BLaER1 (cell line): ENCODE data around the gene KIRREL1.

Source experiments
- H3K27ac ChIP-seq: shearing (Covaris generic); formaldehyde crosslinking; 2 replicates; pipeline ENCODE4 v1.8.1; 2022
- H3K27me3 ChIP-seq: shearing (Covaris generic); formaldehyde crosslinking; 2 replicates; pipeline ENCODE4 v1.8.1; 2022
- H3K36me3 ChIP-seq: shearing (Covaris generic); formaldehyde crosslinking; 2 replicates; pipeline ENCODE4 v1.8.1; 2022
- H3K4me1 ChIP-seq: shearing (Covaris generic); formaldehyde crosslinking; 2 replicates; pipeline ENCODE4 v1.8.1; 2022
- H3K4me2 ChIP-seq: shearing (Covaris generic); formaldehyde crosslinking; 2 replicates; pipeline ENCODE4 v1.8.1; 2022
- H3K4me3 ChIP-seq: shearing (Covaris generic); formaldehyde crosslinking; 2 replicates; pipeline ENCODE4 v1.8.1; 2022
- H3K9ac ChIP-seq: shearing (Covaris generic); formaldehyde crosslinking; 2 replicates; pipeline ENCODE4 v1.8.1; 2022
- H3K9me3 ChIP-seq: shearing (Covaris generic); formaldehyde crosslinking; 2 replicates; pipeline ENCODE4 v1.8.1; 2022
- H4K20me1 ChIP-seq: shearing (Covaris generic); formaldehyde crosslinking; 2 replicates; pipeline ENCODE4 v1.8.1; 2022
- Cebpa-rat ChIP-seq: shearing (Covaris generic); IDR thresholded peaks from 2 replicates; pipeline ENCODE4 v1.8.1; 2022

Gene KIRREL1

DNA sequence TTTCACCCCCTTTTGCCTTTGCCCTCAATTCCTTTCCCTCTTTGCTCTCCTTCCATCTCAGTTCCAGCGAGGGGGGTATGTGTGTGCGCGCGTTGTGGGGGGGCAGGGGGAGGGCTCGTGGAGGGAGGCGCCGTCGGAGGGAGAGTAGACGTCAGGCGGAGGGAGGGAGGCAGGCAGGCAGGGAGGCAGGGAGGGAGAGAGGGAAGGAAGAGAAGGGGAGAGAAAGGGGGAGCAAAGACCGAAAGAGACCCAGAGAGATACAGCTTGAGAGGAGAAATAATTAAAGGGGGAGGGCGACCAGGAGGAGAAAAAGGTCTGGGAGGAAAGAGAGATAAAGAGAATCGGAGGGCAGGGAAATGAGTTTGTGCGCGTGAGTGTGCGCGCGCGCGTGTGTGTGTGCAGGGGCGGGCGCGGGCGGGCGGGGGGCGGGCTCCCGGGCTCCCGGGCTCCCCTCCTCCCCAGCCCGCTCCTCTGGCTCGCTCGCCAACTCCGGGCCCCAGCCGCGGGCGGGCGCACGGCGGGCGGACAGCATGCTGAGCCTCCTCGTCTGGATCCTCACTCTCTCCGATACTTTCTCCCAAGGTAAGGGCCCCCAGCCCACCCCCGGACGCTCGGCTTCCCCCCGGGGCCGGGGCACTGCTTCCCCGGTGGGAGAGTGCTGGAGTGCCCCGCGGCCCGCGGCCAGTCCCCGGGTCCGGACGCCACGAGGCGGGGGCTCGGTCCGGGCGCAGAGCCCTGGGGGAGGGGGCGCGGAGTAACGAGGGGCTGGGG is at the start of gene KIRREL1:
TSS of gene KIRREL1 (plus strand) at position 499 of the 771 bp plus-strand sequence. CDS start at position 531, 32 bp downstream.
- H3K4me3 ChIP-seq = peak within 1 kb of the TSS; percentile 87
- peak within 1 kb of the TSS; percentile 87 for H3K4me2 ChIP-seq
- H3K4me1 ChIP-seq = peaks cover 28% of the 10 kb centered on the region

DNA sequence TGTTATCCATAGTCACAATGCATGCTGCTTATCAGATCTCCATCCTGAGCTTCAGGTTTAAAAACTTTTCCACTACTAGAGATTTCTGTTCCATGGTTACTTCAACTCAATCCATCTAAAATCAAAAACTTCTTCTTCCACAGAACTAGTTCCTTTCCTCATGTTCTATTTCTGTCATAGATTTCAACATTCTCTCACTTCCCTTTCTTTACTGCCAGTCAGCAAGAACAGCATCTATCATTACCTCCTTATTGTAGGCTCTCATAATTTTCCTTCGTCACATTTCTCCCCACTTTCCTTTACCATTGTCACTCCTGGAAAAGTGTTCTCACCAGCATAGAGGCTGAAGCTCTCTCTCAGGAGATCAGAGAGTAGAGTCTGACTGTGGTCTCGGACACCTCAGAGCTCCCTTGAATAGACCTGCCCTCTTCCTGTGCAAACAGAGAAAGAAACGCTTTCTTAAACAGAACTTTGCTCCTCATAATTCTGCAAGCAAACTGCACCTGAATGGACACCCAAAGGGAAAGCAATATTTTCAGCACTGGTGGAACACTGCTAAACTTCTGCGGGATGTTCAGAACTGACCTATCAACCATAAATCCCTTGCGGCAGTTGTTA is 48.7 kb upstream of the KIRREL1 start:
- H3K9me3 ChIP-seq = no peaks in the 10 kb centered on the region
- H3K27ac ChIP-seq = no peak overlapping the region
- no peak for TF ChIP-seq Cebpa-rat
- H3K9ac ChIP-seq = no peak overlapping the region
- no peaks in the 10 kb centered on the region for H4K20me1 ChIP-seq
- H3K27me3 ChIP-seq = no peaks in the 10 kb centered on the region
- H3K36me3 ChIP-seq = no peaks in the 10 kb centered on the region
- peak overlapping the region; percentile 31 for H3K4me2 ChIP-seq
- H3K4me3 ChIP-seq = no peak overlapping the region
- H3K4me1 ChIP-seq = peaks cover 9% of the 10 kb centered on the region

More for the DNA sequence above, at the start of gene KIRREL1:
- Histone ChIP-seq H3K27me3 (no peaks in the 10 kb centered on the region), H4K20me1 (peaks cover 27% of the 10 kb centered on the region), H3K9ac (peak within 1 kb of the TSS; percentile 93), H3K27ac (peak within 1 kb of the TSS; percentile 91), H3K9me3 (no peaks in the 10 kb centered on the region), H3K36me3 (0 out of 2 replicates have a peak, but pooled peaks cover 7% of the 10 kb centered on the region)
- no peak for TF ChIP-seq Cebpa-rat

DNA sequence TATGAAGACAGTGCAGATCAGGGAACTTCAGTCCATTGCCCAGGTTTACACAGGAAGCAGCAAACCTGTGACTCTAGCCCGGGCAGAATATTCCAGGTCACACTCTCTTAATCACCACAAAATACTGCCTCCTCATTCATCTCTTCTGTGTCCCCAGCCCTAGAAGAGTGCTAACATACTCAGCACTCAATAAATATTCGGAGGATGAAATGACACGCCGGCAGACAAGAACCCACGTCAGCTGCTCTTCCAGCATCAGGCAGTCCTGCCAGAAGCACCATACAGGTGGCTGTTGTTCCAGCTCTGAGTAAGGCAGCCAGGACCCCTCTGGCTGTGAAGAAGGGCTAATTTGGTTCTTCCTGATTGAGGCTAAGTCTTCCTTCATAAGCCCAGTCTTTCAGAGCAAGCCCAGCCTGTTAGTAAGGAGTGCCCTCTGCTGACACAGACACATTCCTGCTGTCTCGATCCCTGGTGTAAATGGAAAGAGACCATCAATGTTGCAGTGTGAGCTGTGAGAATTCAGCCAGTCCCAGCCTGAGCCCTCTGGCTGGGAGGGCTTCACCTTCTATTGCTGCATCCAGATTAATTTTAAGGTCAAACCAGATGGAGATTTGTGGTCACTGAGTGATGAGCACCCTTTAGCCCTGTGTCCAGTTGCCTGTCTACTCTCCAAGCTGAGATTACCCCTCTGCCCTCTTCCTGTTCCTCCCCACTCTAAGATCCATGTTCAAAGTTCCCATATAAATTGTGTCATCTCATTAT is 45.0 kb upstream of the KIRREL1 start:
- Histone ChIP-seq H3K4me1 (peaks cover 9% of the 10 kb centered on the region), H3K4me2 (no peak overlapping the region), H3K36me3 (no peaks in the 10 kb centered on the region), H3K9me3 (no peaks in the 10 kb centered on the region), H4K20me1 (no peaks in the 10 kb centered on the region), H3K27me3 (no peaks in the 10 kb centered on the region), H3K27ac (no peak overlapping the region), H3K9ac (no peak overlapping the region), H3K4me3 (no peak overlapping the region)
- TF ChIP-seq Cebpa-rat = no peak

DNA sequence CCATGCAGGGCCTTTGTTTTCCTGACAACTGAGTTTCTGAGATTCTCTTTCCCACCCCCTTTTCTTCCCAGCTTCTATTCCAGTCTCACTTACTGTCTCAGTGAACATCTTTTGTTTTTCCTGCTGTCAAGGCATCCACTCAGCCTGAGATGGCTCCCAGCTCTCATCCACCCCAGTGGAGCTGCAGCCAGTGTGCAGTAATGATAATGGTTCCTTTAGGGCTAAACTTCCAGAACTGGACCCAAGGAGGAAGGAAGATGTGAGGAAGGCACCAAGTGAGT is 44.4 kb upstream of the KIRREL1 start:
- Histone ChIP-seq H3K27ac (no peak overlapping the region), H3K4me3 (no peak overlapping the region), H3K4me2 (no peak overlapping the region), H3K9ac (no peak overlapping the region), H3K4me1 (peaks cover 9% of the 10 kb centered on the region), H4K20me1 (no peaks in the 10 kb centered on the region), H3K9me3 (no peaks in the 10 kb centered on the region), H3K27me3 (no peaks in the 10 kb centered on the region), H3K36me3 (no peaks in the 10 kb centered on the region)
- no peak for TF ChIP-seq Cebpa-rat

DNA sequence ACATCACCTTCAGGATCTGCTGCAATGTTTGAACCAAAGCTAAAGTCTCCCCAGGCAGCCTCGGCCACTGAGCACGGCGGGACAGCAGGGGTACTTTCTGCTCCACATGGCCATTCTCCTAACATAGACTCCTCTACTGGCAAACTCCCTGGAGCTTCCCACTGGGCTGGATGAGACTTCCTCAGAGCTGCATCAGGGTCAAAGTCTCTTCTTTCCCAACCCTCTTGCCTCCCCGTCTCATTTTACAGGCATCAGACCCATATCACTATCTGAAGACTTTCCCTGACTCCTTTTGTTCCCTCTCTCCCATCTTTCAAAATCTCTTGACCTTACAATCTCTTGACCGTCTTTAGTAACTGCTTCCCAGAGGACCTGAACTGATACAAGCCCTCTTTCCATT is 42.2 kb upstream of the KIRREL1 start:
- no peak overlapping the region for H3K27ac ChIP-seq
- no peaks in the 10 kb centered on the region for H3K36me3 ChIP-seq
- no peaks in the 10 kb centered on the region for H4K20me1 ChIP-seq
- H3K4me3 ChIP-seq = no peak overlapping the region
- no peaks in the 10 kb centered on the region for H3K9me3 ChIP-seq
- no peaks in the 10 kb centered on the region for H3K27me3 ChIP-seq
- no peak overlapping the region for H3K9ac ChIP-seq
- TF ChIP-seq Cebpa-rat = no peak
- no peaks in the 10 kb centered on the region for H3K4me1 ChIP-seq
- H3K4me2 ChIP-seq = no peak overlapping the region

DNA sequence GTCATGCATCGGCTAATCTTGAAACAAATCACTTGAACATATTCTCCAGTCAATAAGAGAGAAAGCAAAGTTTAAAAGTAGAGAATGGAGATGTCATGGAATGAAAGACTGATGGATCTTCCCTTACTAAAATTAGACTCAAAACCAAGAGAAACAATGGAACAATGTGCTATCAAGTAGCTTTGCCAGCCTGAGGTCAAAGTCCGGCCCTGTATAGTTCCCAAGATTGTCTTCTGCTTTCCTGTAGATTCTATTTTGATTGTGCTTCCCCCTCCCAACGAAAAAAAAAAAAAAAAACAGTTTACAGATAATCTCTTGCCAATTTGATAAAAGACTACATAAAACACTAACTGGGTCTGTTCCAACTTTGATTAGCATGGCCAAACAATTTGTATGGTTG is 40.8 kb upstream of the KIRREL1 start:
- no peak overlapping the region for H3K4me2 ChIP-seq
- H3K4me3 ChIP-seq = no peak overlapping the region
- no peaks in the 10 kb centered on the region for H3K36me3 ChIP-seq
- TF ChIP-seq Cebpa-rat = no peak
- H3K9me3 ChIP-seq = no peaks in the 10 kb centered on the region
- H4K20me1 ChIP-seq = no peaks in the 10 kb centered on the region
- H3K27me3 ChIP-seq = no peaks in the 10 kb centered on the region
- H3K27ac ChIP-seq = no peak overlapping the region
- H3K4me1 ChIP-seq = peaks cover 6% of the 10 kb centered on the region; the same call in 1 of the 2 replicates
- no peak overlapping the region for H3K9ac ChIP-seq

DNA sequence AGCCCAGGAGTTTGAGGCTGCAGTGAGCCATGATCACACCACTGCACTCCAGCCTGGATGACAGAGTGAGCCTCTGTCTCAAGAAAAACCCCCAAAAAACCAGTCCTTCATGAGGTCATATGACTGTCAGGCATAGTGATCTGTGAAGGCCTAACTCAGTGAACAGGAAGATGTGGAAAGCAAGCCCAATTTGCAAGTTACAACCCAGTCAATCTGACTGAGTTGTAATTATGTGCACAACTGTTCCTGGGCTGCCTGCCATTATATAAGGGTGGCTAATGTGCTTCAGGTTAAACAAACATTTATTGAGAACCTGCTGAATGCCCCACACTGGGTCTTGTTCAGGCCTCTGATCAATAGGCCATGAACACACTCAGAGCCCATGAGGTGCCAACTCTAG is 38.2 kb upstream of the KIRREL1 start:
- Histone ChIP-seq H3K4me2 (no peak overlapping the region), H3K9me3 (no peaks in the 10 kb centered on the region), H3K9ac (no peak overlapping the region), H4K20me1 (no peaks in the 10 kb centered on the region), H3K27me3 (no peaks in the 10 kb centered on the region), H3K4me3 (no peak overlapping the region), H3K36me3 (no peaks in the 10 kb centered on the region), H3K27ac (no peak overlapping the region), H3K4me1 (peaks cover 6% of the 10 kb centered on the region; the same call in 1 of the 2 replicates)
- TF ChIP-seq Cebpa-rat = no peak

DNA sequence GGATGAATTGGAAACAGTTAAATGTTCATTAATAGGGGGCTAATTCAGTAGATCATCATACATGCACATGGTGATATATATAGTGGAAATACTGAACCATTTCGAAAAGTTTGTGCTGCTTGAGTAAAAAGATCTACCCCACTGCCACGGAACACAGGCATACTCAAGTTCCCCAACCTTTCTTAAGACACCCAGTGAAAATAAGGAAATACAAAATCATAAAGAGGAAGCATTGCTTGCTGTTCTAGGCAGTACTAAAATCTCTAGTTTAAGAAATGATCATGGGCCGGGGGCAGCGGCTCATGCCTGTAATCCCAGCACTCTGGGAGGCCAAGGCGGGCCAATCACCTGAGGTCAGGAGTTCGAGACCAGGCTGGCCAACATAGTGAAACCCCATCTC is 37.6 kb upstream of the KIRREL1 start:
- no peaks in the 10 kb centered on the region for H3K27me3 ChIP-seq
- H3K27ac ChIP-seq = no peak overlapping the region
- no peak for TF ChIP-seq Cebpa-rat

DNA sequence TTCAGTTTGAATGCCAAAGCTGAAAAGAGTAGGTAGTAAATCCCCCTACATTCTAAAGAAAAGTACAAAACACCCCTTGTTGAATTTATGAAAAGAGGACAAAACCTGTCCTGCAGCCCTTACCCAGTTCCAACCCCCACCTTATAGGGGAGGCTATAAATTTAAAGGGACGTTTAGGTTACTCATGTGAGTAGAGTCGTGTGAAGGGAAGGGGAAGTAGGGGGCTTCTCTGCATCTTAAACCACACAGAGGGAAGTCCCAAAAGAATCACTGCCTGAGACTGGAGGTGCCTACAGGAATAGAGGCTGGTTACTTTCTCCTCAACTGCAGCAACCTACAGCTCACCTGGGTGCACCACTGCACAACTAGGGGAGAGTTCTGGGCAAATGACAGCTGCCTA is 36.7 kb upstream of the KIRREL1 start:
- Histone ChIP-seq H3K27me3 (no peaks in the 10 kb centered on the region), H3K4me3 (no peak overlapping the region), H3K4me2 (no peak overlapping the region), H4K20me1 (no peaks in the 10 kb centered on the region), H3K4me1 (peaks cover 6% of the 10 kb centered on the region; the same call in 1 of the 2 replicates), H3K36me3 (no peaks in the 10 kb centered on the region), H3K9me3 (no peaks in the 10 kb centered on the region), H3K9ac (no peak overlapping the region), H3K27ac (no peak overlapping the region)
- TF ChIP-seq Cebpa-rat = no peak

More for the DNA sequence above, 37.6 kb upstream of the KIRREL1 start:
- no peak overlapping the region for H3K4me2 ChIP-seq
- H3K4me3 ChIP-seq = no peak overlapping the region
- no peaks in the 10 kb centered on the region for H3K36me3 ChIP-seq
- peaks cover 6% of the 10 kb centered on the region; the same call in 1 of the 2 replicates for H3K4me1 ChIP-seq
- no peaks in the 10 kb centered on the region for H3K9me3 ChIP-seq
- H3K9ac ChIP-seq = no peak overlapping the region
- no peaks in the 10 kb centered on the region for H4K20me1 ChIP-seq

DNA sequence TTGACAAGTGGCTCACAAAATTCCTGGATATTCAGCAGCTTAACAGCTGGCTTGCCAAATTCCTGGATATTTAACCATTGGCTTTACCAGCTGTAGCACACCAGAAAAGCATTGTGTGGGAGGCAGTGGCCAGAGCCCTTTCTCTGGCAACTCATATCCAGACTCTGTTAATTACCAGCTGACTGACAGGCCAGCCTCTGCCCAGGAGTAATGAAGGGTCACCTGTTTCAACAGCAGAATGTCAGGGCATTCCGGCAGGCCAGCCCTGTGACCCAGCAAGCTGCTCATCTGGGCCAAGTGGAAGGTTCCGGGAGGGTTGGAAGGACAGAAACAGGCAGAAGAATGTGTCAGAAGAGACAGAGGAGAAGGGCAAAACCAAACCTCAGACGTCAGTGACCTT is 35.2 kb upstream of the KIRREL1 start:
- no peak overlapping the region for H3K27ac ChIP-seq
- no peaks in the 10 kb centered on the region for H3K36me3 ChIP-seq
- no peak overlapping the region for H3K4me3 ChIP-seq
- H3K4me2 ChIP-seq = no peak overlapping the region
- H4K20me1 ChIP-seq = no peaks in the 10 kb centered on the region
- peaks cover 11% of the 10 kb centered on the region for H3K4me1 ChIP-seq
- no peak overlapping the region for H3K9ac ChIP-seq
- H3K9me3 ChIP-seq = no peaks in the 10 kb centered on the region
- H3K27me3 ChIP-seq = no peaks in the 10 kb centered on the region
- TF ChIP-seq Cebpa-rat = no peak
